PFSK-1 (cell line): ENCODE results near the gene APLP2.

ENCODE experiments used
- FOXP2 ChIP-seq: optimal IDR thresholded peaks from 2 replicates; pipeline ENCODE3; 2011; ENCODE audit warnings: borderline replicate concordance, control low read depth, inconsistent platforms; ENCODE audit not compliant: insufficient read depth; ENCODE audit errors: extremely low read length, extremely low read depth
- POLR2AphosphoS5 ChIP-seq: IDR thresholded peaks from 2 replicates; pipeline ENCODE4 v1.6.1; 2012; ENCODE audit warnings: low read depth, mild to moderate bottlenecking, control low read depth, low read length, moderate library complexity
- REST ChIP-seq, 2 experiments: IDR thresholded peaks; 2 replicates each; pipeline versions ENCODE4 v1.6.1 to v1.8.0; 2011 to 2012; ENCODE audit warnings: low read depth in 2 of 2, low read length in 2 of 2, control low read depth in 1 of 2, inconsistent platforms in 1 of 2, mild to moderate bottlenecking in 1 of 2, moderate library complexity in 1 of 2; ENCODE audit not compliant: insufficient read depth in 1 of 2
- SIN3A ChIP-seq: IDR thresholded peaks from 2 replicates; pipeline ENCODE4 v1.6.1; 2012; ENCODE audit warnings: mild to moderate bottlenecking, low read length, moderate library complexity, borderline replicate concordance; ENCODE audit not compliant: insufficient read depth
- TAF1 ChIP-seq: IDR thresholded peaks from 2 replicates; pipeline ENCODE4 v1.6.1; 2012; ENCODE audit warnings: low read length, control low read depth, borderline replicate concordance; ENCODE audit not compliant: insufficient read depth

APLP2 gene

GRCh38 chr11:130087294-130087926 is 17.7 kb downstream of the APLP2 start:
- TF ChIP-seq FOXP2: no peak
- no peak for TF ChIP-seq TAF1
- TF ChIP-seq SIN3A: no peak
- no peak for TF ChIP-seq REST (IDR thresholded peaks at IDR 0.05; ENCODE audit: insufficient read depth in 1 of 2, low read depth in 2 of 2, low read length in 2 of 2)
- no peak for TF ChIP-seq POLR2AphosphoS5

- TF ChIP-seq POLR2AphosphoS5 (no peak), TAF1 (no peak), REST (IDR thresholded peaks at IDR 0.05; ENCODE audit: insufficient read depth in 1 of 2, low read depth in 2 of 2, low read length in 2 of 2) (no peak)
Observed at GRCh38 chr11:130088217-130088616, 18.5 kb downstream of the APLP2 start.

- TF ChIP-seq REST (IDR thresholded peaks at IDR 0.05; ENCODE audit: insufficient read depth in 1 of 2, low read depth in 2 of 2, low read length in 2 of 2) (no peak), SIN3A (no peak), TAF1 (no peak), FOXP2 (no peak), POLR2AphosphoS5 (no peak)
Observed at GRCh38 chr11:130088919-130089673, 19.4 kb downstream of the APLP2 start.

- no peak for TF ChIP-seq TAF1
- no peak for TF ChIP-seq POLR2AphosphoS5
- TF ChIP-seq REST (IDR thresholded peaks at IDR 0.05; ENCODE audit: insufficient read depth in 1 of 2, low read depth in 2 of 2, low read length in 2 of 2): no peak
- TF ChIP-seq SIN3A: no peak
- no peak for TF ChIP-seq FOXP2
Observed at GRCh38 chr11:130089674-130090073, 20.0 kb downstream of the APLP2 start.

GRCh38 chr11:130092661-130093060 is 23.0 kb downstream of the APLP2 start:
- TF ChIP-seq POLR2AphosphoS5 (no peak), SIN3A (no peak), TAF1 (no peak), FOXP2 (no peak), REST (IDR thresholded peaks at IDR 0.05; ENCODE audit: insufficient read depth in 1 of 2, low read depth in 2 of 2, low read length in 2 of 2) (no peak)
